Erythroblast (primary cell): ENCODE results near the gene RAB31.

ENCODE experiments used
- GATA1 ChIP-seq: IDR thresholded peaks from 2 replicates; pipeline ENCODE4 v1.6.1; 2011; ENCODE audit warnings: low read depth, mild to moderate bottlenecking, control low read depth, low read length, moderate library complexity
- POLR2A ChIP-seq: IDR thresholded peaks from 2 replicates; pipeline ENCODE4 v1.6.1; 2011; ENCODE audit warnings: mild to moderate bottlenecking, low read length

DNA sequence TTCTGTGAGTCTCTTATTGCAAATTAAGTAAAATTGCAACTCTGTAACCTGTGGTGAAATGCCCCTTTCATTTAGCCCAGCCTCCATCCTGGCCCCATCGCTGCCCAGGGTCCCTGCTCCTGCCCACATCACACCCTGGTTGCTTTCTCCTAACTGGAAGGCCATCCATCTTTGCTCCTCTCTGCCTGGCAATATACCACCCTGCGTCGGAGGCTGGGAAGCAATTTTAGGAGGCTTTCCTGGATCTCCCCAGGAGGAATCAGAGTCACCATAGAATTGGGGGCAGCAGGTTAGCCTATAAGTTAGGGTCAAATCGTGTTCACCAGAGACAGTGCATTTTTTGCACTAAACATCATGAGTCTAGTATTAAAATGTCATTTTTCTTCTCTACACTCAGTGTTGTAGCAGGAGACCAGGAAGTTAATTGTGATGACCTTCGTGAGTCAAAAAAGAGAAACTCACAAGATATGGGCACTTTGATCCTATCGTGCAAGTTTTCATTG, 163.2 kb downstream of the RAB31 start:
- TF ChIP-seq POLR2A (no peak), GATA1 (no peak)
